ENCODE measurements around the gene EVA1A. TPM values are rescaled to one million over a fixed set of nuclear protein-coding genes. Genes with fewer than 3 reads are reported as not detected.

EVA1A gene
- total and polyA plus RNA-seq, 2 experiments from 2014 or later, result 4.6 to 7.9 TPM

- no peak overlapping the region for H3K4me3 ChIP-seq
- H3K9me2 ChIP-seq (ENCODE audit: insufficient read depth), result no peaks in the 10 kb centered on the region
- H3K4me1 ChIP-seq (ENCODE audit: insufficient read depth), result no peaks in the 10 kb centered on the region
- H3F3A ChIP-seq (replicated peaks; ENCODE audit: low read depth), result no peaks in the 10 kb centered on the region
- H3K4me2 ChIP-seq, result no peak overlapping the region
- no peak overlapping the region for H2AFZ ChIP-seq
- H3K27me3 ChIP-seq (ENCODE audit: insufficient read depth), result no peaks in the 10 kb centered on the region
- Mint-ChIP-seq H3K4me1 (no peaks in the 10 kb centered on the region), H3K27me3 (ENCODE audit: insufficient read depth, low read depth, poor library complexity) (no peaks in the 10 kb centered on the region), H3K9me3 (no peaks in the 10 kb centered on the region), H3K27ac (no peak overlapping the region), H3K36me3 (ENCODE audit: low read depth) (peaks cover 8% of the 10 kb centered on the region; the same call in 2 of the 3 replicates), H3K4me3 (no peak overlapping the region)
- ATAC-seq (no peak), DNase-seq (ENCODE audit: low spot score) (no peak)
- H3K79me2 ChIP-seq (replicated peaks; ENCODE audit: insufficient read depth), result no peaks in the 10 kb centered on the region
- no peaks in the 10 kb centered on the region for H4K20me1 ChIP-seq (replicated peaks; ENCODE audit: insufficient read depth)
- H3K36me3 ChIP-seq (ENCODE audit: insufficient read depth), result no peaks in the 10 kb centered on the region; the same call in 1 of the 2 replicates
- H3K27ac ChIP-seq (ENCODE audit: low read depth), result no peak overlapping the region
- TF ChIP-seq, protein P1, sequence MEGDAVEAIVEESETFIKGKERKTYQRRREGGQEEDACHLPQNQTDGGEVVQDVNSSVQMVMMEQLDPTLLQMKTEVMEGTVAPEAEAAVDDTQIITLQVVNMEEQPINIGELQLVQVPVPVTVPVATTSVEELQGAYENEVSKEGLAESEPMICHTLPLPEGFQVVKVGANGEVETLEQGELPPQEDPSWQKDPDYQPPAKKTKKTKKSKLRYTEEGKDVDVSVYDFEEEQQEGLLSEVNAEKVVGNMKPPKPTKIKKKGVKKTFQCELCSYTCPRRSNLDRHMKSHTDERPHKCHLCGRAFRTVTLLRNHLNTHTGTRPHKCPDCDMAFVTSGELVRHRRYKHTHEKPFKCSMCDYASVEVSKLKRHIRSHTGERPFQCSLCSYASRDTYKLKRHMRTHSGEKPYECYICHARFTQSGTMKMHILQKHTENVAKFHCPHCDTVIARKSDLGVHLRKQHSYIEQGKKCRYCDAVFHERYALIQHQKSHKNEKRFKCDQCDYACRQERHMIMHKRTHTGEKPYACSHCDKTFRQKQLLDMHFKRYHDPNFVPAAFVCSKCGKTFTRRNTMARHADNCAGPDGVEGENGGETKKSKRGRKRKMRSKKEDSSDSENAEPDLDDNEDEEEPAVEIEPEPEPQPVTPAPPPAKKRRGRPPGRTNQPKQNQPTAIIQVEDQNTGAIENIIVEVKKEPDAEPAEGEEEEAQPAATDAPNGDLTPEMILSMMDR (conservative IDR thresholded peaks at IDR 0.05; ENCODE audit: low read depth in 2 of 2), result no peak
- TF ChIP-seq EZH2 (IDR thresholded peaks at IDR 0.05; ENCODE audit: low read depth, unreplicated experiment), result no peak
- TF ChIP-seq POLR2AphosphoS5 (IDR thresholded peaks at IDR 0.05; ENCODE audit: low read depth), result no peak
- no peak for TF ChIP-seq CREB1 (CRISPR knock-in tag; IDR thresholded peaks at IDR 0.05; ENCODE audit: low read depth)
- TF ChIP-seq STAT1 (IDR thresholded peaks at IDR 0.05; ENCODE audit: unreplicated experiment), result no peak
- no peak for TF ChIP-seq ZNF331 (CRISPR knock-in tag; IDR thresholded peaks at IDR 0.05; ENCODE audit: low read depth)
- TF ChIP-seq REST (IDR thresholded peaks at IDR 0.05; ENCODE audit: unreplicated experiment), result no peak
- TF ChIP-seq JUNB (IDR thresholded peaks at IDR 0.05; ENCODE audit: unreplicated experiment), result no peak
- no peak for TF ChIP-seq EZH2phosphoT487 (IDR thresholded peaks at IDR 0.05; ENCODE audit: unreplicated experiment)
- TF ChIP-seq ZNF114 (CRISPR knock-in tag; IDR thresholded peaks at IDR 0.05), result no peak
- no peak for TF ChIP-seq NANOG (IDR thresholded peaks at IDR 0.05; ENCODE audit: borderline replicate concordance)
- no peak for TF ChIP-seq ZNF462 (CRISPR knock-in tag; IDR thresholded peaks at IDR 0.05)
- TF ChIP-seq, protein P2, sequence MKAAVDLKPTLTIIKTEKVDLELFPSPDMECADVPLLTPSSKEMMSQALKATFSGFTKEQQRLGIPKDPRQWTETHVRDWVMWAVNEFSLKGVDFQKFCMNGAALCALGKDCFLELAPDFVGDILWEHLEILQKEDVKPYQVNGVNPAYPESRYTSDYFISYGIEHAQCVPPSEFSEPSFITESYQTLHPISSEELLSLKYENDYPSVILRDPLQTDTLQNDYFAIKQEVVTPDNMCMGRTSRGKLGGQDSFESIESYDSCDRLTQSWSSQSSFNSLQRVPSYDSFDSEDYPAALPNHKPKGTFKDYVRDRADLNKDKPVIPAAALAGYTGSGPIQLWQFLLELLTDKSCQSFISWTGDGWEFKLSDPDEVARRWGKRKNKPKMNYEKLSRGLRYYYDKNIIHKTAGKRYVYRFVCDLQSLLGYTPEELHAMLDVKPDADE (IDR thresholded peaks at IDR 0.05), result no peak
Measured at GRCh38 chr2:75519843-75520242, 40.9 kb downstream of the EVA1A start.
